WTC11 (cell line): ENCODE data around the gene SLC22A7.

Source experiments
- JUN ChIP-seq: sonication (generic); formaldehyde crosslinking; IDR thresholded peaks from 2 replicates; pipeline ENCODE4 v1.8.0; 2023; ENCODE audit warnings: mild to moderate bottlenecking, missing genetic modification reagents
- NR1H2 ChIP-seq: sonication (generic); formaldehyde crosslinking; IDR thresholded peaks from 2 replicates; pipeline ENCODE4 v1.9.0; 2021; ENCODE audit warnings: mild to moderate bottlenecking, moderate library complexity, missing genetic modification reagents
- ZNF121 ChIP-seq: sonication (generic); formaldehyde crosslinking; IDR thresholded peaks from 2 replicates; pipeline ENCODE4 v1.8.0; 2023; ENCODE audit warnings: missing genetic modification reagents
- ZNF416 ChIP-seq: fragments of 250-450 bp; sonication (Bioruptor Pico); IDR thresholded peaks from 2 replicates; pipeline ENCODE4 v1.9.0; 2021; ENCODE audit warnings: mild to moderate bottlenecking, inconsistent platforms
- TF ChIP-seq, protein P1 (sequence below): fragments of 200-600 bp; IDR thresholded peaks from 2 replicates; pipeline ENCODE4 v1.8.0; 2022; ENCODE audit warnings: antibody characterized with exemption
- TF ChIP-seq, protein P2 (sequence below): sonication (generic); formaldehyde crosslinking; IDR thresholded peaks from 2 replicates; pipeline ENCODE4 v1.8.1; 2023; ENCODE audit warnings: mild to moderate bottlenecking, missing genetic modification reagents, moderate library complexity
- TF ChIP-seq, protein P3 (sequence below): sonication (generic); formaldehyde crosslinking; IDR thresholded peaks from 2 replicates; pipeline ENCODE4 v1.8.0; 2022; ENCODE audit warnings: mild to moderate bottlenecking, missing genetic modification reagents
- TF ChIP-seq, protein P4 (sequence below): sonication (generic); formaldehyde crosslinking; IDR thresholded peaks from 2 replicates; pipeline ENCODE4 v1.8.1; 2022; ENCODE audit warnings: low read depth, missing genetic modification reagents, borderline replicate concordance

DNA sequence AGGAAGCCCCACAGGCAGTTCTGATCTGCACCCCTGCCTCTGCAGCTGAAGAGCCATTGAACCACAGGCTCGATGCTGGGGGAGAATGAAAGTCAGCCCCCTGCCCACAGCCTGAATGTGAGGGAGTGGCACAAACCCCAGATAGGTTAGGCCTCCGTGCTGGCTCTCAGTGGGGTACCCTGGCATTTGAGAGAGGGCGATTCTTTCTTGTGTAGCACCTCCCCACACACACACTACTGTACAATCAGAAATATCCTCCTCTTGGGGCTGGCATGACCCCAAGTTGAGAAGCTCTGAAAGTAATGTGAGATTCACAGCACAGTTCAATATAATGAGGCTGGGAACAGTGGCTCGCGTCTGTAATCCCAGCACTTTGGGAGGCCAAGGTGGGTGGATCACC, 36.9 kb upstream of the SLC22A7 start:
- TF ChIP-seq NR1H2 (CRISPR knock-in tag) (no peak), ZNF121 (CRISPR knock-in tag) (no peak), ZNF416 (CRISPR knock-in tag) (no peak), JUN (CRISPR knock-in tag) (no peak)
- TF ChIP-seq, protein P1, sequence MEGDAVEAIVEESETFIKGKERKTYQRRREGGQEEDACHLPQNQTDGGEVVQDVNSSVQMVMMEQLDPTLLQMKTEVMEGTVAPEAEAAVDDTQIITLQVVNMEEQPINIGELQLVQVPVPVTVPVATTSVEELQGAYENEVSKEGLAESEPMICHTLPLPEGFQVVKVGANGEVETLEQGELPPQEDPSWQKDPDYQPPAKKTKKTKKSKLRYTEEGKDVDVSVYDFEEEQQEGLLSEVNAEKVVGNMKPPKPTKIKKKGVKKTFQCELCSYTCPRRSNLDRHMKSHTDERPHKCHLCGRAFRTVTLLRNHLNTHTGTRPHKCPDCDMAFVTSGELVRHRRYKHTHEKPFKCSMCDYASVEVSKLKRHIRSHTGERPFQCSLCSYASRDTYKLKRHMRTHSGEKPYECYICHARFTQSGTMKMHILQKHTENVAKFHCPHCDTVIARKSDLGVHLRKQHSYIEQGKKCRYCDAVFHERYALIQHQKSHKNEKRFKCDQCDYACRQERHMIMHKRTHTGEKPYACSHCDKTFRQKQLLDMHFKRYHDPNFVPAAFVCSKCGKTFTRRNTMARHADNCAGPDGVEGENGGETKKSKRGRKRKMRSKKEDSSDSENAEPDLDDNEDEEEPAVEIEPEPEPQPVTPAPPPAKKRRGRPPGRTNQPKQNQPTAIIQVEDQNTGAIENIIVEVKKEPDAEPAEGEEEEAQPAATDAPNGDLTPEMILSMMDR = no peak
- TF ChIP-seq, protein P2, sequence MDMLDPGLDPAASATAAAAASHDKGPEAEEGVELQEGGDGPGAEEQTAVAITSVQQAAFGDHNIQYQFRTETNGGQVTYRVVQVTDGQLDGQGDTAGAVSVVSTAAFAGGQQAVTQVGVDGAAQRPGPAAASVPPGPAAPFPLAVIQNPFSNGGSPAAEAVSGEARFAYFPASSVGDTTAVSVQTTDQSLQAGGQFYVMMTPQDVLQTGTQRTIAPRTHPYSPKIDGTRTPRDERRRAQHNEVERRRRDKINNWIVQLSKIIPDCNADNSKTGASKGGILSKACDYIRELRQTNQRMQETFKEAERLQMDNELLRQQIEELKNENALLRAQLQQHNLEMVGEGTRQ (CRISPR knock-in tag) = no peak
- TF ChIP-seq, protein P3, sequence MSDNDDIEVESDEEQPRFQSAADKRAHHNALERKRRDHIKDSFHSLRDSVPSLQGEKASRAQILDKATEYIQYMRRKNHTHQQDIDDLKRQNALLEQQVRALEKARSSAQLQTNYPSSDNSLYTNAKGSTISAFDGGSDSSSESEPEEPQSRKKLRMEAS (CRISPR knock-in tag) = no peak
- TF ChIP-seq, protein P4, sequence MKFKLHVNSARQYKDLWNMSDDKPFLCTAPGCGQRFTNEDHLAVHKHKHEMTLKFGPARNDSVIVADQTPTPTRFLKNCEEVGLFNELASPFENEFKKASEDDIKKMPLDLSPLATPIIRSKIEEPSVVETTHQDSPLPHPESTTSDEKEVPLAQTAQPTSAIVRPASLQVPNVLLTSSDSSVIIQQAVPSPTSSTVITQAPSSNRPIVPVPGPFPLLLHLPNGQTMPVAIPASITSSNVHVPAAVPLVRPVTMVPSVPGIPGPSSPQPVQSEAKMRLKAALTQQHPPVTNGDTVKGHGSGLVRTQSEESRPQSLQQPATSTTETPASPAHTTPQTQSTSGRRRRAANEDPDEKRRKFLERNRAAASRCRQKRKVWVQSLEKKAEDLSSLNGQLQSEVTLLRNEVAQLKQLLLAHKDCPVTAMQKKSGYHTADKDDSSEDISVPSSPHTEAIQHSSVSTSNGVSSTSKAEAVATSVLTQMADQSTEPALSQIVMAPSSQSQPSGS (CRISPR knock-in tag) = no peak
